Small intestine (tissue), 7 donors: ENCODE results near the gene C9orf78. TPM values are rescaled to one million over a fixed set of nuclear protein-coding genes. Genes with fewer than 3 reads are reported as not detected.
A peak's percentile ranks its signal among the peaks of the same experiment; 100 is the strongest.

Experiments
- DNase-seq, 2 donors: peaks; one replicate each; pipeline versions ENCODE4 v3.0.0 to v3.0.0-alpha.2; 2013
- FAIRE-seq: peaks from 2 replicates; lab custom pipeline; 2012; peaks lifted over from hg19 to GRCh38; lab: Jason Lieb, UNC
- H3K27ac ChIP-seq, 3 donors: one replicate each; pipeline ENCODE4 v1.5.1; 2013; ENCODE audit warnings: low read length in 2 of 3, mild to moderate bottlenecking in 2 of 3, control low read depth in 1 of 3, inconsistent platforms in 1 of 3, low read depth in 1 of 3, moderate library complexity in 1 of 3
- H3K27me3 ChIP-seq, 3 donors: one replicate each; pipeline ENCODE4 v1.6.1; 2013; ENCODE audit warnings: low read length in 3 of 3, inconsistent platforms in 1 of 3; ENCODE audit not compliant: control insufficient read depth in 3 of 3, insufficient read depth in 3 of 3
- H3K36me3 ChIP-seq, 3 donors: one replicate each; pipeline ENCODE4 v1.6.1; 2013; ENCODE audit warnings: low read length in 3 of 3, inconsistent platforms in 1 of 3, low read depth in 1 of 3, mild to moderate bottlenecking in 1 of 3, moderate library complexity in 1 of 3; ENCODE audit not compliant: control insufficient read depth in 3 of 3, insufficient read depth in 2 of 3
- H3K4me1 ChIP-seq, 3 donors: one replicate each; pipeline ENCODE4 v1.6.1; 2013; ENCODE audit warnings: low read length in 2 of 3, inconsistent platforms in 1 of 3, low read depth in 1 of 3, mild to moderate bottlenecking in 1 of 3, moderate library complexity in 1 of 3; ENCODE audit not compliant: control insufficient read depth in 3 of 3, insufficient read depth in 2 of 3
- H3K4me3 ChIP-seq, 3 donors: one replicate each; pipeline ENCODE4 v1.5.1; 2013; ENCODE audit warnings: low read length in 3 of 3, control low read depth in 1 of 3, inconsistent platforms in 1 of 3, low read depth in 1 of 3, mild to moderate bottlenecking in 1 of 3, moderate library complexity in 1 of 3
- H3K9me3 ChIP-seq, 2 donors: one replicate each; pipeline ENCODE4 v1.6.1; 2013; ENCODE audit warnings: low read depth in 1 of 2, low read length in 1 of 2; ENCODE audit not compliant: control insufficient read depth in 2 of 2, insufficient read depth in 1 of 2
- WGBS, 3 donors: extraction: QIAGEN DNeasy Blood & Tissue Kit; methylation state at CpG; one replicate each; pipeline ENCODE4 v1.1.7; 2013; 5-methylcytosine and 5-hydroxymethylcytosine counted together
- polyA plus RNA-seq, 4 donors: library from polyadenylated mRNA; stranded (reverse) in 3 of 4; unstranded in 1 of 4; fragments of 200-250 nt in 3 of 4; fragments of 120-200 nt in 1 of 4; gene quantifications; one replicate each; pipeline versions ENCODE4 v1.2.1 to v1.2.3, GENCODE V29; 2013
- donor health status: healthy with polysubstance abuse.
- donor health status: control.
- donor health status: control.
- donor health status: Bipolar disorder and iron deficiency.
- donor health status: healthy.

C9orf78 gene
- polyA plus RNA-seq, 4 donors, result 50.6 to 62.6 (median 59.4) TPM

DNA sequence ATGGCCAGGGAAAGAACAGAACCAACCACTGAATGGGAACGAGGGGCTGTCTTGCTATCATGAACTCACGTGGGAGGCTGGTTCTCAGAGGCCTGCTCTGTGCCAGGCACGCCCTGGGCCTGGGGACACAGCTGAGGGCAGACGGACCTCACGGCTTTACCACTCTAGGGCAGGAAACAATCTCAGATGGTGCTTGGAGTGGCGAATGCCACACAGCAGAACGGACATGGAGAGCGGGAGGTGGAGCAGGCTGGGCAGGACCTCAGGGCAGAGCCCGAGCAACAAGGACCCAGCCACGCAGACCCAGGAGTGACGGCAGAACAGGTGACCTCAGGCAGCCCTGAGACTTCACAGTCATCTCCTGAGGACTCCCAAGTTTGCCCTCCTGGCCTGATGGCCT is 19.8 kb downstream of the C9orf78 start:
- peaks cover 3 to 69% (median 18%) of the 10 kb centered on the region in 3 donors for H3K36me3 ChIP-seq

DNA sequence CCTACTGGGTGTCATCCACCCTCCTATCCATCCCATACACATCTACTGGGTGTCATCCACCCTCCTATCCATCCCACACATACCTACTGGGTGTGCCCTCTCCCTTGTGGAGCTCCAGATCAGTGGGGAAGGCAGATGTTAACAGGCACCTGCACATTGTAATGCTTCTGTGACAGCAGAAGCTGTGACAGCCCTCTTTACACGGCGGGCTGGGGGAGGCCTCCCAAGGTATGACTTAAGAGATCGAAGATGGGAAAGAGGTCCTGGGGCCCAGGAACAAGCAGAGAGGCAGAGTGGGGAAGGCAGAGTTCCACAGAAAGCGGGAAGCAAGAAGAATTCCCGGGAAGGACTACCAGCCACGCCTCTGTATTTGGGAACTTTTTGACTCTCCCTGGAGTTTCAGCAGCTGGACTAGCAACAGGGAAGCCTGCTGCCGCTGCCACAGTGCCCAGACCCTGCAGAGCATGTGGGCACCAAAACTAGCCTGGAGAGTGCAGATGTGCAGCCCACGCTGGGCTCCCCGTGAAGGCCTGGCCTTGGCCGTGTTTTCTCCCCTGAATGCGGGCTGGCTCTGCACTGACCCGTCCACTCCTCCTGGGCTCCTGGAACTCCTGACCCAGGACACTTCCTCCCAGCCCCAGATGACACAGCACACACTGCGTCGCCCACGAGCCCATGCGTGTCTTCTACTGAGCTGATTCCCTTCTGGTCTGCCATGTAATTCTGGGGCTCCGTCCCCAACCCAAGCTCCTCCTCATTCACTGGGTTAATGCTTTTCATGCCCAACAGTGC is 20.4 kb downstream of the C9orf78 start:
- peaks cover 8 to 71% (median 18%) of the 10 kb centered on the region in 3 donors for H3K36me3 ChIP-seq
- no peaks in the 10 kb centered on the region for H3K27me3 ChIP-seq
- H3K4me1 ChIP-seq, result peaks cover 0 to 21% (median 3%) of the 10 kb centered on the region in 3 donors
- no peak overlapping the region for H3K4me3 ChIP-seq
- no peak for FAIRE-seq
- H3K9me3 ChIP-seq, result no peaks in the 10 kb centered on the region
- 87 to 90% (median 89%) methylated on average over 17 of the region's 17 CpGs for WGBS, 3 donors
- DNase-seq, result no peak
- no peak overlapping the region for H3K27ac ChIP-seq

More for the DNA sequence above, 19.8 kb downstream of the C9orf78 start:
- no peak for DNase-seq
- no peaks in the 10 kb centered on the region for H3K9me3 ChIP-seq
- no peak overlapping the region for H3K4me3 ChIP-seq
- peaks cover 0 to 14% (median 3%) of the 10 kb centered on the region in 3 donors for H3K4me1 ChIP-seq
- no peaks in the 10 kb centered on the region for H3K27me3 ChIP-seq
- H3K27ac ChIP-seq, result no peak overlapping the region
- WGBS, 3 donors, result 90 to 91% (median 90%) methylated on average over 11 of the region's 11 CpGs
- FAIRE-seq, result no peak

DNA sequence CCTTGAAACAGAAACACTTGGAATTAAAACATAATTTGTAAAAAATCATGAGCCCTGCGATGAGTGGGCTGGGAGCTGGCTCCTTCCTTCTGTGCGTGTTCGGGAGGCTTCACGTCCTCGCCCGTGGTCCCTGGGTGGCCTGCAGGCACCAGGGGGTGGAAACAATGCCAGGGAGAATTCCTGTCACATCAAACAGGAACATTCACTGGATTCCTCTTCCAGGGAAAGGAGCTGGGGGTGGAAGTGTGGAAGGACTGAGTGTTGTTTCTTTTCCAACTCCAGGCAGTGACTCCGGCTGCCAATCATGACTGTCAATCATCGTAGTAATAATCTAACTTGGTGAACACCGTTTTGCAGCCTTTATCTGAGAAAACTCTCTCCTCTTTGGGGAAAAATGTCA is 21.4 kb downstream of the C9orf78 start:
- Histone ChIP-seq H3K9me3 (no peaks in the 10 kb centered on the region), H3K36me3 (peaks cover 12 to 74% (median 18%) of the 10 kb centered on the region in 3 donors), H3K4me3 (no peak overlapping the region), H3K4me1 (peaks cover 0 to 27% (median 3%) of the 10 kb centered on the region in 3 donors), H3K27me3 (no peaks in the 10 kb centered on the region), H3K27ac (no peak overlapping the region)
- no peak for DNase-seq
- WGBS, 3 donors, result 86% methylated on average over 9 of the region's 9 CpGs
- no peak for FAIRE-seq

DNA sequence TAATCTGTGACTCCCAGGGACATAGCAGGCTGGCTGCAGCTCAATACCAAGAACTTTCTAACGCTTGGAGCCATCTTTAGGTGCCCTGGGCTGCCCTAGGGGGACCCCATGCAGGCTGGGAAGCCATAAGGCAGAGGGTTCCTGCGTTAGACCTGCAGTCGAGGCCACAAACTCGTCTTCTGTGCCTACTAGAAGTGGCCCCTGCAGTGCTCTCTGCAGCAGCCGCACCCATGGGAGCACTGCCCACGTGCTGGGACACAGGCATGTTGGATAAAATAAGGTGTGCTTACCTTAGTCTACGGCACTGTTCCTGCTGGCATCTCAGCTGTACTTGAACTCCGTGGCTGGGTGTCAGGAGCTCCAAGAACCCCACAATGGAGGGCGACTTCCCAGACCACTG is 22.7 kb downstream of the C9orf78 start:
- peak in 1 of 2 donors; percentile 58 for DNase-seq
- WGBS, 3 donors, result 21 to 65% (median 59%) methylated on average over 9 of the region's 9 CpGs
- H3K27ac ChIP-seq, result peak overlapping the region in 2 of 3 donors; percentile 22 to 78
- H3K4me1 ChIP-seq, result peaks cover 0 to 27% (median 3%) of the 10 kb centered on the region in 3 donors
- peaks cover 12 to 73% (median 14%) of the 10 kb centered on the region in 3 donors for H3K36me3 ChIP-seq
- no peak for FAIRE-seq
- H3K9me3 ChIP-seq, result no peaks in the 10 kb centered on the region
- H3K27me3 ChIP-seq, result no peaks in the 10 kb centered on the region
- no peak overlapping the region for H3K4me3 ChIP-seq

DNA sequence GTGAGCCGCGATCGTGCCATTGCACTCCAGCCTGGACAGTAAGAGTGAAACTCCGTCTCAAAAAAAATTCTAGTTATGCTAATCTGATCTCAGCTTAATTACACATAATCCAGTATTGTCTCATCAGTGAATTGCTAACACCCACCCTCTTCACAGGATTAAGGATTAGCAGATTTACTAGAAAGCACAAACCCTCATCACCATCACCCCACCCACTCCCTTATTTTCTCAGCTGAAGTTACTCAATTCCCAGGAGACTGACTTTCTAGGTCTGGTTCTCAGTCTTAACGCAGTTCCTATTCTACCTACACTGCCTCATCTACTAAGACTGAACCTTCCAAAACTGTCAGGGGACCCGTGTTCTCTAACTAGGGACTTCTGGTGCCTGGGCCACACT is 23.1 kb downstream of the C9orf78 start:
- Histone ChIP-seq H3K4me3 (no peak overlapping the region), H3K27ac (peak overlapping the region; percentile 22 to 78 (median 30)), H3K27me3 (no peaks in the 10 kb centered on the region), H3K36me3 (peaks cover 12 to 73% (median 14%) of the 10 kb centered on the region in 3 donors), H3K4me1 (peaks cover 0 to 27% (median 3%) of the 10 kb centered on the region in 3 donors), H3K9me3 (no peaks in the 10 kb centered on the region)
- DNase-seq (peak in 1 of 2 donors; percentile 35), FAIRE-seq (no peak)
- WGBS, 3 donors, result 21 to 63% (median 33%) methylated on average over 6 of the region's 6 CpGs

DNA sequence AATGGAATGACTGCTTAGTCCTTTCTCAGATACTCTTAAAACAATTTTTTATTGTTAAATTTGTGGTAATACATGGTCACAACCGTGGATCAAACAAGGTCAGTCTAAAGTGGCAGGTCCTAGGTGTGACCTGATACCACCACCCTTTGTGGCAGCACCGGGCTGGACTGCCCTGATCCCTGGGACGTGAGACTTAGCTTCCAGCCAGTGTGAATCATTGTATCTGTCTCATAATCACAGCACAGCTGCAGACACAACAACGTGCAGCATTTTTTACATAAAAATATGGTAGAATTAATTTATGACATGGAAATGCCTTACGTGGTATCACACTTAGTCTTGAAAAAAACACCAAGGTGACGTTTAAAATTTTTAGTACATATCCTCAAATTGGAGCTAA is 24.3 kb downstream of the C9orf78 start:
- Histone ChIP-seq H3K4me3 (no peak overlapping the region), H3K9me3 (no peaks in the 10 kb centered on the region), H3K27me3 (no peaks in the 10 kb centered on the region), H3K27ac (peak overlapping the region; percentile 38 to 78 (median 49)), H3K36me3 (peaks cover 9 to 68% (median 11%) of the 10 kb centered on the region in 3 donors), H3K4me1 (peaks cover 0 to 28% (median 3%) of the 10 kb centered on the region in 3 donors)
- WGBS, 3 donors, result 16 to 66% (median 37%) methylated on average over 6 of the region's 6 CpGs
- FAIRE-seq, result no peak
- DNase-seq, result no peak

DNA sequence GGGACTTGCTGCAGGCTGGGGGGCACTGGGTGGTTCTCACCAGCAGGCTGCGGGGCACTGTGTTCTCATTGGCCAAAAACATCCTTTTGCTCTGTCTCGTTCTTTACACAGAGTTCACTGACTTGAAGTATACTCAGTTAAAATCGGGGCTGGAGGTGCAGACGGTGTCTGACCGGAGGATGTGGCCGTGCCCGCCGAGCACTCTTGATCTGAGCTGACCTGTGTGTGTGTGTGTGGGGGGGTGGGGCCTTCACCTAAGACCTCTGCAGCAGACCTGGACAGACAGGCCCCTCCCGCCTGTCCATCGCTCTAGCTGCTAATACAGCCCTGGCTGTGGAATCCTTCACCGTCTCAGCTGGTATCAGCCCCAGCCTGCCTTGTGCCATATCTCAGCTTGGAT is 25.0 kb downstream of the C9orf78 start:
- Histone ChIP-seq H3K27me3 (no peaks in the 10 kb centered on the region), H3K4me3 (no peak overlapping the region), H3K27ac (peak overlapping the region in 2 of 3 donors; percentile 49 to 78), H3K9me3 (no peaks in the 10 kb centered on the region), H3K4me1 (peaks cover 0 to 34% (median 3%) of the 10 kb centered on the region in 3 donors), H3K36me3 (peaks cover 2 to 65% (median 11%) of the 10 kb centered on the region in 3 donors)
- DNase-seq (no peak), FAIRE-seq (no peak)
- 76 to 90% (median 89%) methylated on average over 11 of the region's 11 CpGs for WGBS, 3 donors

DNA sequence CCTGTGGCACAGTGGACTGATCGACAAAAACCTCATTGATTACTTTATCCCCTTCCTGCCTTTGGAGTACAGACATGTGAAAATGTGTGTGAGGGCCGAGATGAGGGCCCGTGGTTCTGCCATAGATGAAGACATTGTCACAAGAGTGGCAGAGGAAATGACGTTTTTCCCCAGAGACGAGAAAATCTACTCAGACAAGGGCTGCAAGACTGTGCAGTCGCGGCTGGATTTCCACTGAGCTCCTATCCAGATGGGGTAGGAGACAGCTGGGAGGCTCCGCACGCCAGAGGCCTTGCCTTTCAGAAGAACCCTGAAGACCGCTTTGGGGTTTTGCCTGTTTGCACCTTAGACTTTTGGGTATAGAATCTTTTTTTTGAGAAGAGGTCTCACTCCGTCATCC is 25.7 kb downstream of the C9orf78 start:
- DNase-seq, result no peak
- FAIRE-seq, result no peak
- no peak overlapping the region for H3K27ac ChIP-seq
- H3K4me1 ChIP-seq, result peaks cover 0 to 36% (median 3%) of the 10 kb centered on the region in 3 donors
- no peaks in the 10 kb centered on the region for H3K27me3 ChIP-seq
- peaks cover 0 to 59% (median 11%) of the 10 kb centered on the region in 3 donors for H3K36me3 ChIP-seq
- 80 to 86% (median 80%) methylated on average over 11 of the region's 11 CpGs for WGBS, 3 donors
- H3K4me3 ChIP-seq, result no peak overlapping the region
- no peaks in the 10 kb centered on the region for H3K9me3 ChIP-seq
